ENCODE data around the gene PEX19. TPM values are rescaled to one million over a fixed set of nuclear protein-coding genes. Genes with fewer than 3 reads are reported as not detected.

The PEX19 gene
- total and polyA plus RNA-seq, 10 of the 15 experiments (the other 5 are each of a cell fraction or from before 2014, with no cell fraction given) = 27.1 to 58.1 (median 39.6) TPM

GRCh38 chr1:160309571-160309970 is 24.6 kb upstream of the PEX19 start:
- SMC1A ChIA-PET (ENCODE audit: uncharacterized antibody, unreplicated experiment) = interaction anchor here (3.0 kb wide), 1 partner anchor 57 kb away, joined by 7 read pairs; no protein-coding TSS in a partner anchor
- TF ChIP-seq LARP7 (IDR thresholded peaks at IDR 0.05) = no peak
- TF ChIP-seq, protein P1, sequence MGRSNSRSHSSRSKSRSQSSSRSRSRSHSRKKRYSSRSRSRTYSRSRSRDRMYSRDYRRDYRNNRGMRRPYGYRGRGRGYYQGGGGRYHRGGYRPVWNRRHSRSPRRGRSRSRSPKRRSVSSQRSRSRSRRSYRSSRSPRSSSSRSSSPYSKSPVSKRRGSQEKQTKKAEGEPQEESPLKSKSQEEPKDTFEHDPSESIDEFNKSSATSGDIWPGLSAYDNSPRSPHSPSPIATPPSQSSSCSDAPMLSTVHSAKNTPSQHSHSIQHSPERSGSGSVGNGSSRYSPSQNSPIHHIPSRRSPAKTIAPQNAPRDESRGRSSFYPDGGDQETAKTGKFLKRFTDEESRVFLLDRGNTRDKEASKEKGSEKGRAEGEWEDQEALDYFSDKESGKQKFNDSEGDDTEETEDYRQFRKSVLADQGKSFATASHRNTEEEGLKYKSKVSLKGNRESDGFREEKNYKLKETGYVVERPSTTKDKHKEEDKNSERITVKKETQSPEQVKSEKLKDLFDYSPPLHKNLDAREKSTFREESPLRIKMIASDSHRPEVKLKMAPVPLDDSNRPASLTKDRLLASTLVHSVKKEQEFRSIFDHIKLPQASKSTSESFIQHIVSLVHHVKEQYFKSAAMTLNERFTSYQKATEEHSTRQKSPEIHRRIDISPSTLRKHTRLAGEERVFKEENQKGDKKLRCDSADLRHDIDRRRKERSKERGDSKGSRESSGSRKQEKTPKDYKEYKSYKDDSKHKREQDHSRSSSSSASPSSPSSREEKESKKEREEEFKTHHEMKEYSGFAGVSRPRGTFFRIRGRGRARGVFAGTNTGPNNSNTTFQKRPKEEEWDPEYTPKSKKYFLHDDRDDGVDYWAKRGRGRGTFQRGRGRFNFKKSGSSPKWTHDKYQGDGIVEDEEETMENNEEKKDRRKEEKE (IDR thresholded peaks at IDR 0.05) = no peak
- TF ChIP-seq SUPT20H (IDR thresholded peaks at IDR 0.05; ENCODE audit: borderline replicate concordance, control insufficient read depth, low read depth, low read length) = no peak
- TF ChIP-seq PAX5 (IDR thresholded peaks at IDR 0.05; ENCODE audit: borderline replicate concordance, low read depth, low read length) = no peak
- no peak for TF ChIP-seq POLR2A (IDR thresholded peaks at IDR 0.05; ENCODE audit: low read depth, low read length)
- no peak for TF ChIP-seq WRNIP1 (IDR thresholded peaks at IDR 0.05; ENCODE audit: borderline replicate concordance, low read depth, low read length)
- no peak for TF ChIP-seq KDM1A (IDR thresholded peaks at IDR 0.05; ENCODE audit: borderline replicate concordance)
- no peak for FAIRE-seq

More at GRCh38 chr1:160309571-160309970, 24.6 kb upstream of the PEX19 start:
- 0% methylated on average over 1 of the region's 1 CpG for WGBS (ENCODE audit: insufficient coverage, insufficient replicate concordance, low lambda C conversion rate, missing lambda C conversion rate)
- no peak overlapping the region for H3K9ac ChIP-seq (ENCODE audit: control insufficient read depth, insufficient read depth, low read length)
- H3K79me2 ChIP-seq (ENCODE audit: control insufficient read depth, insufficient read depth, low read length) = no peaks in the 10 kb centered on the region
- ChIA-PET POLR2A (no interaction called here), CTCF (interaction anchor here (0.9 kb wide), 1 partner anchor 116 kb away, joined by 3 read pairs; no protein-coding TSS in a partner anchor), RAD21 (ENCODE audit: unreplicated experiment) (no interaction called here)
- no TSS peak for BruUV-seq (replicated peaks)
- no peaks in the 10 kb centered on the region for H3K4me1 ChIP-seq (ENCODE audit: control insufficient read depth, insufficient read depth, low read length)
- no peak overlapping the region for H3K27ac ChIP-seq (ENCODE audit: control insufficient read depth, insufficient read depth)
- H3K36me3 ChIP-seq (ENCODE audit: control insufficient read depth in 2 of 2, insufficient read depth in 2 of 2, low read length in 1 of 2) = peaks cover 27 to 49% of the 10 kb centered on the region in 2 experiments
- no peaks in the 10 kb centered on the region for H4K20me1 ChIP-seq (ENCODE audit: control insufficient read depth, insufficient read depth)
- DNase-seq (ENCODE audit: low read depth, low spot score) (no peak), ATAC-seq (no peak)
- H3K9me3 ChIP-seq (replicated peaks; ENCODE audit: control insufficient read depth, insufficient read depth, low read length) = no peaks in the 10 kb centered on the region
- no peaks in the 10 kb centered on the region for H3K27me3 ChIP-seq (replicated peaks in 1 of 2; ENCODE audit: control insufficient read depth in 2 of 2, insufficient read depth in 2 of 2, low read length in 1 of 2)
- intact Hi-C loops (cut with micrococcal nuclease; ENCODE audit: unreplicated experiment) (no loop called here), in situ Hi-C loops (cut with MboI) (no loop called here)
- no peak overlapping the region for H2AFZ ChIP-seq (ENCODE audit: control insufficient read depth, low read depth, low read length)
- no peak overlapping the region for H3K4me3 ChIP-seq
- no peak overlapping the region for H3K4me2 ChIP-seq (ENCODE audit: control insufficient read depth, insufficient read depth)
